WTC11 (cell line): ENCODE results near the gene VIM. TPM values are rescaled to one million over a fixed set of nuclear protein-coding genes. Genes with fewer than 3 reads are reported as not detected.

ENCODE experiments used
- ATAC-seq: fragments of 200-7000 bp; cut with Tn5 transposase; 2 replicates; pipeline ENCODE4 v1.10.0; 2021; ENCODE audit warnings: mild to moderate bottlenecking, moderate library complexity
- CTCF ChIA-PET: fragments of 300-600 bp; sonication (Branson Sonifier 250); formaldehyde crosslinking; loops from one replicate; lab custom pipeline; 2021; ENCODE audit warnings: antibody characterized with exemption; lab: Charles Lee
- POLR2A ChIA-PET: fragments of 350-600 bp; sonication (Branson Sonifier 250); formaldehyde crosslinking; loops from one replicate; lab custom pipeline; 2021; ENCODE audit warnings: antibody characterized with exemption; lab: Charles Lee
- DNase-seq: peaks from one replicate; pipeline ENCODE4 v3.0.0; 2021; ENCODE audit warnings: low spot score
- H3K27ac Mint-ChIP-seq: 2 replicates; pipeline ENCODE4 v1.8.0; 2021; ENCODE audit warnings: mixed read lengths
- H3K27me3 Mint-ChIP-seq: 2 replicates; pipeline ENCODE4 v1.8.0; 2021; ENCODE audit warnings: low read depth, mild to moderate bottlenecking, moderate library complexity, mixed read lengths
- H3K36me3 Mint-ChIP-seq: 2 replicates; pipeline ENCODE4 v1.8.0; 2021; ENCODE audit warnings: mixed read lengths
- H3K4me1 Mint-ChIP-seq: 2 replicates; pipeline ENCODE4 v1.8.0; 2022; ENCODE audit warnings: mixed read lengths
- H3K4me3 Mint-ChIP-seq: 2 replicates; pipeline ENCODE4 v1.8.0; 2021; ENCODE audit warnings: mild to moderate bottlenecking, moderate library complexity, mixed read lengths
- H3K9me3 Mint-ChIP-seq: 2 replicates; pipeline ENCODE4 v1.8.0; 2021; ENCODE audit warnings: mixed read lengths
- ATF2 ChIP-seq: sonication (generic); formaldehyde crosslinking; IDR thresholded peaks from 2 replicates; pipeline ENCODE4 v1.8.1; 2022; ENCODE audit warnings: low read depth, missing genetic modification reagents, borderline replicate concordance
- ATF3 ChIP-seq: sonication (generic); formaldehyde crosslinking; conservative IDR thresholded peaks from 2 replicates; pipeline ENCODE4 v1.8.1; 2022; ENCODE audit warnings: mild to moderate bottlenecking, missing genetic modification reagents
- ATF6 ChIP-seq: sonication (generic); formaldehyde crosslinking; IDR thresholded peaks from 2 replicates; pipeline ENCODE4 v1.8.1; 2023; ENCODE audit warnings: mild to moderate bottlenecking, missing genetic modification reagents
- CTCF ChIP-seq: fragments of 200-600 bp; IDR thresholded peaks from 2 replicates; pipeline ENCODE4 v1.8.0; 2022; ENCODE audit warnings: antibody characterized with exemption
- E2F5 ChIP-seq: sonication (generic); formaldehyde crosslinking; IDR thresholded peaks from 2 replicates; pipeline ENCODE4 v1.8.1; 2022; ENCODE audit warnings: mild to moderate bottlenecking, moderate library complexity, missing genetic modification reagents
- FOXP1 ChIP-seq: sonication (generic); formaldehyde crosslinking; IDR thresholded peaks from 2 replicates; pipeline ENCODE4 v1.8.0; 2022; ENCODE audit warnings: missing genetic modification reagents, mild to moderate bottlenecking, moderate library complexity, borderline replicate concordance
- FOXP4 ChIP-seq: sonication (generic); formaldehyde crosslinking; IDR thresholded peaks from 2 replicates; pipeline ENCODE4 v1.8.0; 2022; ENCODE audit warnings: mild to moderate bottlenecking, missing genetic modification reagents
- HMGXB4 ChIP-seq: sonication (generic); formaldehyde crosslinking; IDR thresholded peaks from 2 replicates; pipeline ENCODE4 v1.8.1; 2023; ENCODE audit warnings: mild to moderate bottlenecking, moderate library complexity, missing genetic modification reagents
- MAX ChIP-seq: sonication (generic); formaldehyde crosslinking; IDR thresholded peaks from 2 replicates; pipeline ENCODE4 v1.8.0; 2022; ENCODE audit warnings: mild to moderate bottlenecking, missing genetic modification reagents
- NFE2L1 ChIP-seq: sonication (generic); formaldehyde crosslinking; IDR thresholded peaks from 2 replicates; pipeline ENCODE4 v1.8.1; 2023; ENCODE audit warnings: missing genetic modification reagents
- RELA ChIP-seq: sonication (generic); formaldehyde crosslinking; IDR thresholded peaks from 2 replicates; pipeline ENCODE4 v1.8.1; 2022; ENCODE audit warnings: missing genetic modification reagents, mild to moderate bottlenecking, borderline replicate concordance
- SP1 ChIP-seq: sonication (generic); formaldehyde crosslinking; conservative IDR thresholded peaks from 2 replicates; pipeline ENCODE4 v1.8.1; 2022; ENCODE audit warnings: missing genetic modification reagents
- STAT6 ChIP-seq: sonication (generic); formaldehyde crosslinking; conservative IDR thresholded peaks from 2 replicates; pipeline ENCODE4 v1.8.1; 2023; ENCODE audit warnings: mild to moderate bottlenecking, low read depth, missing genetic modification reagents, moderate library complexity
- TEAD4 ChIP-seq: sonication (generic); formaldehyde crosslinking; IDR thresholded peaks from 2 replicates; pipeline ENCODE4 v1.8.0; 2022; ENCODE audit warnings: mild to moderate bottlenecking, missing genetic modification reagents
- ZMAT4 ChIP-seq: fragments of 250-450 bp; sonication (Bioruptor Pico); IDR thresholded peaks from 2 replicates; pipeline ENCODE4 v1.9.0; 2021; ENCODE audit warnings: mild to moderate bottlenecking
- ZNF219 ChIP-seq: sonication (generic); formaldehyde crosslinking; IDR thresholded peaks from 2 replicates; pipeline ENCODE4 v1.8.0; 2023; ENCODE audit warnings: missing genetic modification reagents, mild to moderate bottlenecking, borderline replicate concordance
- ZNF232 ChIP-seq: sonication (generic); formaldehyde crosslinking; IDR thresholded peaks from 2 replicates; pipeline ENCODE4 v1.8.0; 2022; ENCODE audit warnings: mild to moderate bottlenecking, missing genetic modification reagents
- ZNF317 ChIP-seq: sonication (generic); formaldehyde crosslinking; IDR thresholded peaks from 2 replicates; pipeline ENCODE4 v1.8.1; 2023; ENCODE audit warnings: low read depth, mild to moderate bottlenecking, moderate library complexity, missing genetic modification reagents, borderline replicate concordance
- ZNF396 ChIP-seq: fragments of 250-450 bp; sonication (Bioruptor Pico); IDR thresholded peaks from 2 replicates; pipeline ENCODE4 v1.8.0; 2021; ENCODE audit warnings: mild to moderate bottlenecking, moderate library complexity, borderline replicate concordance
- ZNF423 ChIP-seq: fragments of 250-450 bp; sonication (Bioruptor Pico); IDR thresholded peaks from 2 replicates; pipeline ENCODE4 v2.1.2; 2022; ENCODE audit warnings: mild to moderate bottlenecking, moderate library complexity
- total RNA-seq: library from RNA; stranded (reverse); gene quantifications from 3 replicates; pipeline ENCODE4 v1.2.3, GENCODE V29; 2021

The VIM gene
- total RNA-seq, 1 experiment from 2014 or later, result 74.1 TPM

- CTCF ChIA-PET, result no interaction called here
- POLR2A ChIA-PET, result no interaction called here
Measured at GRCh38 chr10:17236468-17237148, 8.6 kb downstream of the VIM start.

GRCh38 chr10:17237149-17237527 lies 9.1 kb downstream of the VIM start:
- Mint-ChIP-seq H3K36me3 (peaks cover 26% of the 10 kb centered on the region), H3K4me3 (no peak overlapping the region), H3K4me1 (peaks cover 4% of the 10 kb centered on the region; the same call in 1 of the 2 replicates), H3K9me3 (peaks cover 11% of the 10 kb centered on the region; the same call in 1 of the 2 replicates), H3K27me3 (no peaks in the 10 kb centered on the region), H3K27ac (no peak overlapping the region)
- no peak for DNase-seq
- ChIA-PET POLR2A (no interaction called here), CTCF (no interaction called here)
- no peak for ATAC-seq
- no peak for TF ChIP-seq ZNF317 (CRISPR knock-in tag)
- no peak for TF ChIP-seq HMGXB4 (CRISPR knock-in tag)
- no peak for TF ChIP-seq ZMAT4
- TF ChIP-seq FOXP1, result no peak
- TF ChIP-seq CTCF, result no peak
- TF ChIP-seq NFE2L1 (CRISPR knock-in tag), result no peak
- TF ChIP-seq FOXP4, result no peak
- TF ChIP-seq ATF2, result no peak
- TF ChIP-seq E2F5, result no peak
- no peak for TF ChIP-seq ATF6 (CRISPR knock-in tag)

More at GRCh38 chr10:17236468-17237148, 8.6 kb downstream of the VIM start:
- DNase-seq, result no peak
- H3K9me3 Mint-ChIP-seq, result 0 out of 2 replicates have a peak, but pooled peaks cover 6% of the 10 kb centered on the region
- H3K4me3 Mint-ChIP-seq, result no peak overlapping the region
- no peak for ATAC-seq
- H3K36me3 Mint-ChIP-seq, result peaks cover 29% of the 10 kb centered on the region
- H3K4me1 Mint-ChIP-seq, result peaks cover 7% of the 10 kb centered on the region; the same call in 1 of the 2 replicates
- no peak overlapping the region for H3K27ac Mint-ChIP-seq
- no peak for TF ChIP-seq ZNF423 (CRISPR knock-in tag)
- TF ChIP-seq SP1 (CRISPR knock-in tag), result no peak
- TF ChIP-seq ZNF396, result no peak
- TF ChIP-seq ATF3 (CRISPR knock-in tag), result no peak
- no peak for TF ChIP-seq ZNF232
- TF ChIP-seq TEAD4 (CRISPR knock-in tag), result no peak
- no peak for TF ChIP-seq RELA
- TF ChIP-seq ZNF219 (CRISPR knock-in tag), result no peak
- no peak for TF ChIP-seq STAT6
- no peak for TF ChIP-seq MAX (CRISPR knock-in tag)
- H3K27me3 Mint-ChIP-seq, result no peaks in the 10 kb centered on the region
